Fibroblast of pulmonary artery (primary cell): ENCODE data around the gene SINHCAF.

ENCODE experiments used
- DNase-seq: peaks from one replicate; pipeline ENCODE4 v3.0.0-alpha.2; 2010; ENCODE audit warnings: low read depth
- H3K4me3 ChIP-seq: replicated peaks from 2 replicates; pipeline ENCODE4 v1.5.1; 2011; ENCODE audit warnings: low read depth, mild to moderate bottlenecking, control low read depth, low read length, moderate library complexity
- CTCF ChIP-seq: IDR thresholded peaks from 2 replicates; pipeline ENCODE4 v1.5.1; 2011; ENCODE audit warnings: mild to moderate bottlenecking, control low read depth, low read length, inconsistent platforms; ENCODE audit errors: missing control alignments

Gene SINHCAF

GRCh38 chr12:31315784-31316465 lies 10.0 kb downstream of the SINHCAF start:
- DNase-seq = no peak
- no peak overlapping the region for H3K4me3 ChIP-seq
- TF ChIP-seq CTCF = no peak

GRCh38 chr12:31315044-31315715 lies 10.8 kb downstream of the SINHCAF start:
- peak; percentile 16 for DNase-seq
- H3K4me3 ChIP-seq = no peak overlapping the region
- TF ChIP-seq CTCF = no peak

GRCh38 chr12:31312431-31312830 lies 13.5 kb downstream of the SINHCAF start:
- no peak overlapping the region for H3K4me3 ChIP-seq
- TF ChIP-seq CTCF = no peak
- DNase-seq = no peak

- no peak for DNase-seq
- TF ChIP-seq CTCF = no peak
- no peak overlapping the region for H3K4me3 ChIP-seq
These were observed 14.2 kb downstream of the SINHCAF start for GRCh38 chr12:31311634-31312258.

GRCh38 chr12:31310488-31310887 lies 15.5 kb downstream of the SINHCAF start:
- TF ChIP-seq CTCF = no peak
- DNase-seq = no peak
- H3K4me3 ChIP-seq = no peak overlapping the region

GRCh38 chr12:31309279-31309678 lies 16.7 kb downstream of the SINHCAF start:
- no peak for TF ChIP-seq CTCF
- H3K4me3 ChIP-seq = no peak overlapping the region
- no peak for DNase-seq
